ENCODE measurements around the gene ABCF1.

ABCF1 gene

DNA sequence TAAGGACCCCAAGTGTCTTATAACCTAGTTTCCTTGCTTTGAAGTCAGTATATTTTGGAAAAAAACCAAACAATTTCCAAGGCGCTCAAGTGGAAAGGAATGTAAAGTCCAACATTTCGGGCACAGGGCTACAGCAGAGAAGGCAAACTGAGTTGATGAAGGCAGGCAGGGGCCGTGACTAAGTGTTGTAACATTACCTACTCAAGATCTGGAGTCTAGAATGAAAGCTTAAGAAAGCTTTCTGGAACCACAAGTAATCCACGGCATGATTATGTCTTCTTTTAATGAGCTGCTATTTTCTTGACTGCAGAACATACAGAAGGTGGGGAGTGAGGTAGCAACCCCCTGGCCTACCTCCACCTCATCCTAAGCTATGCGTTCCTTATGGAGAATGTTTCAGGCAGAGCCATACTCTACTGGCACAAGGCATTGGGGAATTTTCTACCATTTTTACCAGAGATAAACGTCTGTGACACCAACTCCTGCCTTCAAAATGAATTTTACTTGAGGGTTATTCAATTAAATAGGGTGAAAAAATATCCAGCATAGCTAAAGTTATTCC is 41.5 kb downstream of the ABCF1 start:
- peaks cover 25 to 31% of the 10 kb centered on the region in 2 donors for H3K36me3 ChIP-seq (ENCODE audit: control insufficient read depth in 2 of 2, insufficient read depth in 2 of 2, low read length in 2 of 2)
- peaks cover 5 to 8% of the 10 kb centered on the region in 2 donors for H3K4me1 ChIP-seq (ENCODE audit: control insufficient read depth in 2 of 2, insufficient read depth in 2 of 2, low read length in 2 of 2)
- H3K9ac ChIP-seq (ENCODE audit: low read depth in 1 of 2, low read length in 2 of 2): no peak overlapping the region
- no peak overlapping the region for H3K4me3 ChIP-seq (ENCODE audit: low read length in 2 of 2)
- H3K27me3 ChIP-seq (ENCODE audit: control insufficient read depth in 2 of 2, insufficient read depth in 2 of 2, low read length in 2 of 2): no peaks in the 10 kb centered on the region
- H3K9me3 ChIP-seq (ENCODE audit: control insufficient read depth in 2 of 2, low read length in 2 of 2): no peaks in the 10 kb centered on the region
- no peak overlapping the region for H3K27ac ChIP-seq (ENCODE audit: low read depth in 2 of 2, low read length in 2 of 2)

DNA sequence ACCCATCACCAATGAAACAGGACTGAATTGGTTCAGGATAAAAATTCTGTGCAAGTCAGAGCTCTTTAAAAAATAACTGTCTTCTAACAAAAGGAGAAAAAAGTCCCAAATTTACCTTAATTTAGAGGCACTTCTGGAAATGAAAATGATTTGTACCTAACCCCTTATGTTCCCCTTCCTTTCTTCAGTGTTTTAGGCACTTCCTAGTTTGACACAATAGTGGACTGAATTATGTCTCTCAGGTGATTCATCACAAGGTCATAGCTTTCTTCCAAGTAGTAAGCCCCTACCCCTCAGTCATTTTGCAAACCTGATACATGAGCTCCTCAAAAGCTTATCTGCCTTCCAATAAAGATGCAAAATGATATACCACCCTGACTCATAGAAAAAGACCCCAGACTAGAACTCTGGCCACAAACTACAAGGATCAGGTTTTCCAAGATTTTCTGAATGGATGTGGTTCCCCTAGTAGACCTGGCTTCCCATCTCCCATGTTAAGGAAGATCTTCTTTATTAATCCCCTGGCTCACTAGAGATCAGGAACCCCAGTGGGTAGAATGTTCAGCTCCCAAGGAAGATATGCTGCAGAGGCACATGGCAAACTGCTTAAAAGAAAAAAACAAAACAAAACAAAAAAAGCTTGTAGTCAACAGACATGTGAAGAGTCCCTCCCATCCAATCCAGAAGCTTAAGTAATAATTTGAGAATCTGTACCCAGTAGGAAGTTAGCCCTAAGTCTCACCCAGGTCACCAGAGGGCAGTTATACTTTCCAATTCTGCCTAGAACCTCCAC is 42.2 kb downstream of the ABCF1 start:
- Histone ChIP-seq H3K27ac (ENCODE audit: low read depth in 2 of 2, low read length in 2 of 2) (no peak overlapping the region), H3K4me1 (ENCODE audit: control insufficient read depth in 2 of 2, insufficient read depth in 2 of 2, low read length in 2 of 2) (peaks cover 7 to 12% of the 10 kb centered on the region in 2 donors), H3K9me3 (ENCODE audit: control insufficient read depth in 2 of 2, low read length in 2 of 2) (no peaks in the 10 kb centered on the region), H3K9ac (ENCODE audit: low read depth in 1 of 2, low read length in 2 of 2) (peak overlapping the region in 1 of 2 donors; percentile 95), H3K36me3 (ENCODE audit: control insufficient read depth in 2 of 2, insufficient read depth in 2 of 2, low read length in 2 of 2) (peaks cover 21 to 26% of the 10 kb centered on the region in 2 donors), H3K4me3 (ENCODE audit: low read length in 2 of 2) (no peak overlapping the region), H3K27me3 (ENCODE audit: control insufficient read depth in 2 of 2, insufficient read depth in 2 of 2, low read length in 2 of 2) (no peaks in the 10 kb centered on the region)

DNA sequence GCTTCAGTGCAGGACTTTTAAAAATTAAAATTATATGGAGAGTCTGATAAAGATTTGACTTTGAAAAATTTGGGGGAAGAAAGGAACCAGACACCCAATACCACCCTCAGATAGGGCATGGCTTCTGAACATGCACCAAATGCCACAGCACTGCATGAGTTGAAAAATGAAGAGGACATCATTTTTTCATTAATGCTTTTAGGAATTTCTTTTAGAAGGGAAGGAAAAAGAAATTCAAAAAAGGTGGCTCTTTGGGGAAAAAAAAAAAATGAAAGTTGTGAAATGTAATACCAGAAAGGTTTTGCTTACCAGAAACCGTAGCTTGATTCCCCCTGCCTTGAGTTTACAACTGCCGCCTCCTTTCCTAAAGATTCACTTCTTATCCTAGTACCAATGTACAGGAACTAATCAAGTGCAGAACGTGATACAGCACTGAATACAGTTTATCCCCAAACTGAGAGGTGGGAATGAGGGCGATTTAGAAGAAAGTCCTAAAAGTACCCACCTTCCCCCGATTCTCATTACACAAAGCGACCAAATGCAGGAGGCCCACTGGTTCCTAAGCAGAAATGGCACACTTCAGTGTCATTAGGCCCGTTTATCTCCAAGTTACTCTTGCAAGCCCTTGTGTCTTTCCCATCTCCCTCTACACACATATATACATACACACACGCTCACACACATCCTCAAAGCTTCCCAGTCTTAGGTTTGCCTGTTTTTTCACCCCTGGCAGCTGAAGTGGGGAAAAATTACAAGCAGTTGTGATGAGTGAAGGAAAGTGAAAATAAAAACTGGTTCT is 43.0 kb downstream of the ABCF1 start:
- H3K4me1 ChIP-seq (ENCODE audit: control insufficient read depth in 2 of 2, insufficient read depth in 2 of 2, low read length in 2 of 2): peaks cover 10 to 20% of the 10 kb centered on the region in 2 donors
- peaks cover 13 to 18% of the 10 kb centered on the region in 2 donors for H3K36me3 ChIP-seq (ENCODE audit: control insufficient read depth in 2 of 2, insufficient read depth in 2 of 2, low read length in 2 of 2)
- H3K9me3 ChIP-seq (ENCODE audit: control insufficient read depth in 2 of 2, low read length in 2 of 2): no peaks in the 10 kb centered on the region
- H3K4me3 ChIP-seq (ENCODE audit: low read length in 2 of 2): peak overlapping the region; percentile 59 to 99
- H3K27me3 ChIP-seq (ENCODE audit: control insufficient read depth in 2 of 2, insufficient read depth in 2 of 2, low read length in 2 of 2): no peaks in the 10 kb centered on the region
- peak overlapping the region; percentile 56 to 98 for H3K27ac ChIP-seq (ENCODE audit: low read depth in 2 of 2, low read length in 2 of 2)
- peak overlapping the region; percentile 78 to 95 for H3K9ac ChIP-seq (ENCODE audit: low read depth in 1 of 2, low read length in 2 of 2)

DNA sequence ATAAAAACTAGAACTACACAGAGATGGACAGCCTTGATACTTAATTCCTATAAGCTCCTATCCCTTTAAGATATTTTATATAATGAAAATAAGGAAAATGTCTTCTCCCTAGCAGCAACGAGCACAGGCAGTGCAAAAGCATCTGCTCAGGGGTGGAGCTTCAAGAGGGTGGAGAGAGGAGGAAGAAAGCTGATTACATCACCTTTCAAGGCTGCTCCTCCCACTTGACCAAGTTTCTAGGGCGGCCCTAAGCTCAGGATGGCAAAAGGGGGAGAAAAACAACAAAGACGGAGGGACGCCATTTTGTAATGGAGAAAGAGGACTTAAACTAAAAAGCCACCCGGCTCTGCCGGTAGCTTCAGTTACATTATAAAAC is 43.6 kb downstream of the ABCF1 start:
- Histone ChIP-seq H3K4me3 (ENCODE audit: low read length in 2 of 2) (peak overlapping the region; percentile 98 to 99), H3K36me3 (ENCODE audit: control insufficient read depth in 2 of 2, insufficient read depth in 2 of 2, low read length in 2 of 2) (peaks cover 15 to 17% of the 10 kb centered on the region in 2 donors), H3K9me3 (ENCODE audit: control insufficient read depth in 2 of 2, low read length in 2 of 2) (no peaks in the 10 kb centered on the region), H3K27ac (ENCODE audit: low read depth in 2 of 2, low read length in 2 of 2) (peak overlapping the region; percentile 98), H3K9ac (ENCODE audit: low read depth in 1 of 2, low read length in 2 of 2) (peak overlapping the region; percentile 95 to 100), H3K4me1 (ENCODE audit: control insufficient read depth in 2 of 2, insufficient read depth in 2 of 2, low read length in 2 of 2) (peaks cover 10 to 25% of the 10 kb centered on the region in 2 donors), H3K27me3 (ENCODE audit: control insufficient read depth in 2 of 2, insufficient read depth in 2 of 2, low read length in 2 of 2) (no peaks in the 10 kb centered on the region)

DNA sequence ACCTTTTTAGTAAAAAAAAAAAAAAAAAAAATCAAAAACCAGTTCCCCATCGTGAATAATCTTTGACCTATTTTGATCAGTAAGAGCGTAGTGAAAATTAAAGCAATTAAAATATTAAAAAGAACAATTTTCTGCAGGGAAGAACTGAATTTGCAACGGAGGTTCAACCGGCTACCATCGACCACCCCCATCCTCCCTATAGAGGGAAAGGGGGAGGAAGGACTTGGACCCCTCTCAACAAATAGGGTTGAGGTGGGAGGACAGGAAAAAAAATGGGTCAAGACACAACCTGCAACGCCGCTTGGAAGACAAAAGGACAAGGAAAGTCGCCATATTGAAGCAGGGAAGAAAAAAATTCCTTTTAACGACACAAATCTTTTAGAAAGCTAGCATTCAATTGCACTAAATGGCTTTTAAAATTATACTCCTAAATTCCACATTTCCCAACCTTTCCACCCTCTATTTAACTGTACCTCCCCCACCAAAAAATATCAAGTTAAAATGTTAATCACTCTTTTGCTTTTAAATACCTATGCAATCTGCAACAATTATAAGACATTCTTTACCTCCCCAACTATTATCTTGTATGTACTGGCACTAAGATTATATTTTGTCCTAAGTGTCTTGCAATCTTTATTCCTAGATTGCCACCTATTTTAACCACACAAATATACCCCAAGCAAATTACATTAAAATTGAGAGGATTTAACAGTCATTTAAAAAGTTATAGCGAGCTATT is 44.1 kb downstream of the ABCF1 start:
- Histone ChIP-seq H3K9me3 (ENCODE audit: control insufficient read depth in 2 of 2, low read length in 2 of 2) (no peaks in the 10 kb centered on the region), H3K27ac (ENCODE audit: low read depth in 2 of 2, low read length in 2 of 2) (peak overlapping the region; percentile 98), H3K27me3 (ENCODE audit: control insufficient read depth in 2 of 2, insufficient read depth in 2 of 2, low read length in 2 of 2) (no peaks in the 10 kb centered on the region), H3K9ac (ENCODE audit: low read depth in 1 of 2, low read length in 2 of 2) (peak overlapping the region; percentile 95 to 100), H3K4me1 (ENCODE audit: control insufficient read depth in 2 of 2, insufficient read depth in 2 of 2, low read length in 2 of 2) (peaks cover 10 to 25% of the 10 kb centered on the region in 2 donors), H3K36me3 (ENCODE audit: control insufficient read depth in 2 of 2, insufficient read depth in 2 of 2, low read length in 2 of 2) (peaks cover 17 to 18% of the 10 kb centered on the region in 2 donors), H3K4me3 (ENCODE audit: low read length in 2 of 2) (peak overlapping the region; percentile 98 to 99)

DNA sequence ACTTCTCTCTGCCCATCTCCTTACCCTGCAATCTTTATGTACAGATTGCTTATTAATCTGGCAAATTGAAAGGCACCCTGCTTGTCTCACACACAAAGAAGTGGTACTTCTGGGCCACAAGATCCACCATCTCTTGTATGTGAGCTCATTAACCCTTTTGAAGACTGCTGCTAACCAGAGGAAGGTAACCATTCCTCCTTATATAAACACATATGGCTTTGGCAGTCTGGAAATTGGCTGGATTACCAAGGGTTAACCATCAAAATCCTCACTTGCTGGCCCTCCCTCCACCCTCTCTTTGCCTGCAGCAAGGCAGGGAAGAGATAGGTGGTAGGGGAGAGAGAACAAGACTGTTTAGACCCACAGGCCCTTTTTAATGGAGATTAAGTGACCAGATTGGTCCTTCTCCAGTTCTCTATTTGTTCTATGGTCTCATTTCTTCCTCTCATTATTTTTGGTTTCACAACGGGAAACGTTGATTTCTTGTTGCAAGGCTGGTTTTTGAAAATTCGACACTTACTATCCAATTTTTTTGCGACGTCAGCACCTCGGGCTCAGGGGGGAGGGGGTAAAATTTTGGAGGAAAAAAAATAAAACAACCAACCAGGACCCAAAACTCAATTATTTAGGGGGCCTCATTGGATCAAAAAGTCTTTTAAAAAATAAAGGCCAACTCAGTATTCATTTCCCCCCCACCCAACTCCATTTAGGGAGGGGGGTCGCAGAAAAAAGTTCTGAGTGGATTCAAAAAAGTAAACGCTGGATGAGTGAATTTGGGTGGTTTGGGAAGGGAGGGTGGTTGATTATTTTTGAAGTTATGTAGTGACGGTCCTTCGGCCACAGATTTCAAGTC is 44.9 kb downstream of the ABCF1 start:
- no peaks in the 10 kb centered on the region for H3K27me3 ChIP-seq (ENCODE audit: control insufficient read depth in 2 of 2, insufficient read depth in 2 of 2, low read length in 2 of 2)
- H3K27ac ChIP-seq (ENCODE audit: low read depth in 2 of 2, low read length in 2 of 2): peak overlapping the region; percentile 98
- H3K36me3 ChIP-seq (ENCODE audit: control insufficient read depth in 2 of 2, insufficient read depth in 2 of 2, low read length in 2 of 2): peaks cover 18% of the 10 kb centered on the region in 2 donors
- peak overlapping the region; percentile 95 to 100 for H3K9ac ChIP-seq (ENCODE audit: low read depth in 1 of 2, low read length in 2 of 2)
- no peaks in the 10 kb centered on the region for H3K9me3 ChIP-seq (ENCODE audit: control insufficient read depth in 2 of 2, low read length in 2 of 2)
- H3K4me1 ChIP-seq (ENCODE audit: control insufficient read depth in 2 of 2, insufficient read depth in 2 of 2, low read length in 2 of 2): peaks cover 10 to 25% of the 10 kb centered on the region in 2 donors
- peak overlapping the region; percentile 98 to 99 for H3K4me3 ChIP-seq (ENCODE audit: low read length in 2 of 2)

DNA sequence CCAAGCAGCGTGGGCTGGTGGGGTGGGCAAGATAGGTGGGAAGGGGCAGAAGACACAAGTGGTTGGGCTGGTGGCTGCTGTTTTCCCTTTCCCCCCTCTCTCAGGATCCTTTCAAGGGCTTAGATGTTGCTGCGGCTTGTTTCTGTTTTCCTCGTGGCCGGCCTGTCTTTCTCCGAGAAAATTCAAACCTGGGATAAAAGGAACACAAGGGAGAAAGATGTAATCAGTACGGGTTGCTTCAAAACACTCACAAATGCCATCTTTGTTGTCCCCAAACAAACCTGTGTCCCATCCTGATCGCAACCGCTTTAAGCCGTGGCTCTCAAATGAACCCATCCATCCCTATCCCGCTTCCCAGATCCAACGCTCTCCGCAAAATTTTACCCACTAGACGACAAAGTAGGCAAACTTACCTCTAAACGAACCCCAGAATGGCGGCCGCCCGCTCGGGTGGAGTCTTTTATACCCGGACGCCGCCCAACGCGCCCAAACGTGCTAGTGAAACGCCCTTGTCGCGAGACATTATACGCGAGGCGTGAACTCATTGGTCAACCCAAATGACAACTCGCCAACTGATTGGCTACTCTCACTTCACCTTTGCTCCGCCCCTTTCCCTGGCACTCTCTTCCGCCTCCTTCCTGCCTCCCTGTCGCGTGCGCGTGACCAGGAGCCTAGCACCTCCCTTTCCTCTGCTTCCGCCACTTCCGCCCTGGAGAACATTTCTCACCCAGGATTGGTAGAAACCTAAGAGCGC is 45.7 kb downstream of the ABCF1 start, which contains the start of gene PPP1R10:
PPP1R10 (minus strand) TSS at position 433 of the 754 bp plus-strand sequence. CDS start 7,299 bp downstream, outside the sequence.
- Histone ChIP-seq H3K27me3 (ENCODE audit: control insufficient read depth in 2 of 2, insufficient read depth in 2 of 2, low read length in 2 of 2) (no peaks in the 10 kb centered on the region), H3K9me3 (ENCODE audit: control insufficient read depth in 2 of 2, low read length in 2 of 2) (no peaks in the 10 kb centered on the region), H3K36me3 (ENCODE audit: control insufficient read depth in 2 of 2, insufficient read depth in 2 of 2, low read length in 2 of 2) (peaks cover 18 to 21% of the 10 kb centered on the region in 2 donors), H3K27ac (ENCODE audit: low read depth in 2 of 2, low read length in 2 of 2) (peak within 1 kb of the TSS; percentile 98), H3K4me3 (ENCODE audit: low read length in 2 of 2) (peak within 1 kb of the TSS; percentile 98 to 99), H3K9ac (ENCODE audit: low read depth in 1 of 2, low read length in 2 of 2) (peak within 1 kb of the TSS; percentile 95 to 100), H3K4me1 (ENCODE audit: control insufficient read depth in 2 of 2, insufficient read depth in 2 of 2, low read length in 2 of 2) (peaks cover 10 to 25% of the 10 kb centered on the region in 2 donors)

DNA sequence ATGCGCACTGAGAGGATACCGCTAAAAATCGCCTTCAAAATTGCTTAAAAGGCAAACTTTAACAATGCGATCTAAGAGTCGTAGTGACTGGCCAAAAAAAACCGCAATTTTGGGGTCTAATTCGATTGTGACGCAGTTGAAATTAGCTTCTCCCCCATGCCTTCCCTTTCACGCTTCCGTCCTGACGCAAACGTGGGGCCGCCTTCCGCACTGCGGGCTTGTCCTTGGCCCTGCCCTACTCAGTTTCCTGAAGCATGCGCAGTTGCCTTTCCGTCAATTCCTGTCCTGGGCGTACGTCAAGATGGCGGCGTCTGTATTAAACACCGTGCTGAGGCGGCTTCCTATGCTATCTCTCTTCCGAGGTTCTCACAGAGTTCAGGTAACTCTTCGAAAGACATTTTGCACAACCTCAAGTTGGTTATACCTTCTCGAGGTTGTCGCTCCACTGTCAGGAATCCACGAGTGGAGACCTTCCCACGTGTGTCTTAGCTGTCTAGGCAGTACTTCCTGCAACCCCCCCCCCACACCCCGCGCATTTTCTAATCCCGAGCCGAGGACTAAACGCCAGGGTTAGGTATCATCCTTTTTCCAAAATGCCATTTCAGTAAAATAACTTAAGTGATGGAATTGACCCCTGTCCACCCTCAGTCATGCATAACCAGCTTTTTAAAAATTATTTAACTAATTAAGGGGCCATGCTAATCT is 46.5 kb downstream of the ABCF1 start, which contains the start of gene MRPS18B:
MRPS18B (plus strand) TSS at position 276 of the 705 bp plus-strand sequence; CDS start at position 302, 26 bp downstream.
- H3K27me3 ChIP-seq (ENCODE audit: control insufficient read depth in 2 of 2, insufficient read depth in 2 of 2, low read length in 2 of 2): no peaks in the 10 kb centered on the region
- H3K4me3 ChIP-seq (ENCODE audit: low read length in 2 of 2): peak within 1 kb of the TSS; percentile 98 to 99
- H3K27ac ChIP-seq (ENCODE audit: low read depth in 2 of 2, low read length in 2 of 2): peak within 1 kb of the TSS; percentile 98
- H3K9ac ChIP-seq (ENCODE audit: low read depth in 1 of 2, low read length in 2 of 2): peak within 1 kb of the TSS; percentile 95 to 100
- peaks cover 10 to 25% of the 10 kb centered on the region in 2 donors for H3K4me1 ChIP-seq (ENCODE audit: control insufficient read depth in 2 of 2, insufficient read depth in 2 of 2, low read length in 2 of 2)
- no peaks in the 10 kb centered on the region for H3K9me3 ChIP-seq (ENCODE audit: control insufficient read depth in 2 of 2, low read length in 2 of 2)
- peaks cover 21 to 24% of the 10 kb centered on the region in 2 donors for H3K36me3 ChIP-seq (ENCODE audit: control insufficient read depth in 2 of 2, insufficient read depth in 2 of 2, low read length in 2 of 2)
